SK-N-SH treated with all-trans-retinoic acid at 6 μM for 48 hours (cell line): ENCODE measurements around the gene PYGM.

Experiments
- ATAC-seq: fragments of 200-7000 bp; cut with Tn5 transposase; 3 replicates; pipeline ENCODE4 v1.9.1; 2020; ENCODE audit warnings: mild to moderate bottlenecking, moderate library complexity
- CSDC2 ChIP-seq: fragments of 250-450 bp; sonication (Bioruptor Pico); IDR thresholded peaks from 2 replicates; pipeline ENCODE4 v1.5.0; 2020; ENCODE audit warnings: mild to moderate bottlenecking, moderate library complexity
- ESRRG ChIP-seq: fragments of 250-450 bp; sonication (Bioruptor Pico); IDR thresholded peaks from 2 replicates; pipeline ENCODE4 v1.6.1; 2021; ENCODE audit warnings: mild to moderate bottlenecking
- GLIS3 ChIP-seq: fragments of 250-450 bp; sonication (Bioruptor Pico); IDR thresholded peaks from 2 replicates; pipeline ENCODE4 v1.5.0; 2020; ENCODE audit warnings: mild to moderate bottlenecking, moderate library complexity
- ISL1 ChIP-seq: fragments of 250-450 bp; sonication (Bioruptor Pico); IDR thresholded peaks from 2 replicates; pipeline ENCODE4 v2.1.2; 2022; ENCODE audit warnings: mild to moderate bottlenecking, moderate library complexity
- POU6F1 ChIP-seq: fragments of 250-450 bp; sonication (Bioruptor Pico); IDR thresholded peaks from 2 replicates; pipeline ENCODE4 v1.8.0; 2021; ENCODE audit warnings: low read depth, mild to moderate bottlenecking, moderate library complexity, borderline replicate concordance
- PPARA ChIP-seq: fragments of 250-450 bp; sonication (Bioruptor Pico); IDR thresholded peaks from 2 replicates; pipeline ENCODE4 v1.5.0; 2020; ENCODE audit warnings: mild to moderate bottlenecking, borderline replicate concordance
- RARB ChIP-seq: fragments of 250-450 bp; sonication (Bioruptor Pico); IDR thresholded peaks from 2 replicates; pipeline ENCODE4 v1.8.0; 2021; ENCODE audit warnings: mild to moderate bottlenecking, moderate library complexity
- SNAI2 ChIP-seq: fragments of 250-450 bp; sonication (Bioruptor Pico); IDR thresholded peaks from 2 replicates; pipeline ENCODE4 v1.5.0; 2020; ENCODE audit warnings: mild to moderate bottlenecking, moderate library complexity
- TCF4 ChIP-seq: fragments of 250-450 bp; sonication (Bioruptor Pico); IDR thresholded peaks from 2 replicates; pipeline ENCODE4 v1.8.0; 2021; ENCODE audit warnings: mild to moderate bottlenecking, moderate library complexity, borderline replicate concordance
- ZC3H10 ChIP-seq: fragments of 250-450 bp; sonication (Bioruptor Pico); IDR thresholded peaks from 2 replicates; pipeline ENCODE4 v1.5.1; 2021; ENCODE audit warnings: mild to moderate bottlenecking, moderate library complexity
- ZFP3 ChIP-seq: fragments of 250-450 bp; sonication (Bioruptor Pico); IDR thresholded peaks from 2 replicates; pipeline ENCODE4 v1.5.0; 2020; ENCODE audit warnings: mild to moderate bottlenecking, moderate library complexity
- ZFP30 ChIP-seq: fragments of 450-650 bp; formaldehyde crosslinking; IDR thresholded peaks from 2 replicates; pipeline ENCODE4 v1.5.0; 2022; ENCODE audit warnings: mild to moderate bottlenecking, moderate library complexity
- ZNF565 ChIP-seq: fragments of 450-650 bp; formaldehyde crosslinking; conservative IDR thresholded peaks from 2 replicates; pipeline ENCODE4 v1.5.0; 2020; ENCODE audit warnings: low read depth, mild to moderate bottlenecking, moderate library complexity
- ZNF70 ChIP-seq: fragments of 450-650 bp; formaldehyde crosslinking; IDR thresholded peaks from 2 replicates; pipeline ENCODE4 v1.5.0; 2020; ENCODE audit warnings: mild to moderate bottlenecking, moderate library complexity
- ZNF8 ChIP-seq: fragments of 450-650 bp; formaldehyde crosslinking; IDR thresholded peaks from 2 replicates; pipeline ENCODE4 v1.5.0; 2020; ENCODE audit warnings: mild to moderate bottlenecking, moderate library complexity
- TF ChIP-seq, protein P1 (sequence below): fragments of 250-450 bp; sonication (Bioruptor Pico); IDR thresholded peaks from 2 replicates; pipeline ENCODE4 v1.5.1; 2021; ENCODE audit warnings: mild to moderate bottlenecking, moderate library complexity
- TF ChIP-seq, protein P2 (sequence below): fragments of 250-450 bp; sonication (Bioruptor Pico); IDR thresholded peaks from 2 replicates; pipeline ENCODE4 v1.5.1; 2020; ENCODE audit warnings: low read depth, mild to moderate bottlenecking, moderate library complexity
- TF ChIP-seq, protein P3 (sequence below): fragments of 250-450 bp; sonication (Bioruptor Pico); IDR thresholded peaks from 2 replicates; pipeline ENCODE4 v1.5.0; 2020; ENCODE audit warnings: mild to moderate bottlenecking, moderate library complexity
- TF ChIP-seq, protein P4 (sequence below): fragments of 250-450 bp; sonication (Bioruptor Pico); IDR thresholded peaks from 2 replicates; pipeline ENCODE4 v1.8.0; 2020; ENCODE audit warnings: mild to moderate bottlenecking, moderate library complexity, borderline replicate concordance

PYGM gene

DNA sequence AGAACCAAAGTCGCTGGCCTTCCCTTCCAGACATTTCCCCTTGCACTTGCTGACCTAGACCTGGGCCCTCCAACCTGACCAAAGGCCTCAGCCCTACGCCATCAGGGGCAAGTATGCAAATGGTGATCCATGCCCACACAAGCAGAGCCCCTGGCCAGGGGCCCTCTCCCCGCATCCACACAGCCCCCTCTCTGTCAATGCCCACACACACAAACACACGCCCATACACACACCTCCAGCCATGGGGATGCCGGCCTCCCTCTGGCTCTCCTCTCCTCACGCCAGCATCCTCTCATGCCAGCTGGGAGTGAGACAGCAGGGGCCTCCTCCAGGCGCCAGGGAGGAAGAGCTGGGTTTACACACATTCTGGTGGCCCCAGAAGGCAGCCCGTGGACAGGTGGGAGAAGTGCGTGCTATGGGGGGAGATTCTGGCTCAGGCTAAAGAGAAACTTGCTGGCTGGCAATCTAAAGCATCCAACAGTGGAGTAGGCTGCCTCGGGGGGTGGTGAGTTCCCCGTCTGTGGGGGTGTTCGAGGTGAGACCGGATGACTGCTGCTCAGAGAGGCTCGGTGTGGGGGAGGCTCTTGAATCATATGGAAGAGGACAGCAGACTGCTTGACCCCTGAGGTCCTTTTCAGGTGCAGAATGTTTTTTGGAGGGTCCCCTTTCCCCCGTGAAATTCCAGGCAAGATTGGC is 41.5 kb downstream of the PYGM start:
- ATAC-seq: no peak
- no peak for TF ChIP-seq ZNF70 (CRISPR knock-in tag)

GRCh38 chr11:64717268-64717578 is 42.6 kb downstream of the PYGM start:
- ATAC-seq: no peak; the same call in 2 of the 3 replicates
- no peak for TF ChIP-seq RARB
- no peak for TF ChIP-seq ZNF8

GRCh38 chr11:64716473-64717267 is 43.1 kb downstream of the PYGM start:
- peak; percentile 23; the same call in 2 of the 3 replicates for ATAC-seq
- TF ChIP-seq TCF4 (CRISPR knock-in tag): no peak
- no peak for TF ChIP-seq ZNF565 (CRISPR knock-in tag)
- no peak for TF ChIP-seq ZFP30 (CRISPR knock-in tag)
- no peak for TF ChIP-seq RARB
- TF ChIP-seq POU6F1 (CRISPR knock-in tag): no peak
- TF ChIP-seq, protein P1, sequence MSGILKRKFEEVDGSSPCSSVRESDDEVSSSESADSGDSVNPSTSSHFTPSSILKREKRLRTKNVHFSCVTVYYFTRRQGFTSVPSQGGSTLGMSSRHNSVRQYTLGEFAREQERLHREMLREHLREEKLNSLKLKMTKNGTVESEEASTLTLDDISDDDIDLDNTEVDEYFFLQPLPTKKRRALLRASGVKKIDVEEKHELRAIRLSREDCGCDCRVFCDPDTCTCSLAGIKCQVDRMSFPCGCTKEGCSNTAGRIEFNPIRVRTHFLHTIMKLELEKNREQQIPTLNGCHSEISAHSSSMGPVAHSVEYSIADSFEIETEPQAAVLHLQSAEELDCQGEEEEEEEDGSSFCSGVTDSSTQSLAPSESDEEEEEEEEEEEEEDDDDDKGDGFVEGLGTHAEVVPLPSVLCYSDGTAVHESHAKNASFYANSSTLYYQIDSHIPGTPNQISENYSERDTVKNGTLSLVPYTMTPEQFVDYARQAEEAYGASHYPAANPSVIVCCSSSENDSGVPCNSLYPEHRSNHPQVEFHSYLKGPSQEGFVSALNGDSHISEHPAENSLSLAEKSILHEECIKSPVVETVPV: no peak
- TF ChIP-seq, protein P2, sequence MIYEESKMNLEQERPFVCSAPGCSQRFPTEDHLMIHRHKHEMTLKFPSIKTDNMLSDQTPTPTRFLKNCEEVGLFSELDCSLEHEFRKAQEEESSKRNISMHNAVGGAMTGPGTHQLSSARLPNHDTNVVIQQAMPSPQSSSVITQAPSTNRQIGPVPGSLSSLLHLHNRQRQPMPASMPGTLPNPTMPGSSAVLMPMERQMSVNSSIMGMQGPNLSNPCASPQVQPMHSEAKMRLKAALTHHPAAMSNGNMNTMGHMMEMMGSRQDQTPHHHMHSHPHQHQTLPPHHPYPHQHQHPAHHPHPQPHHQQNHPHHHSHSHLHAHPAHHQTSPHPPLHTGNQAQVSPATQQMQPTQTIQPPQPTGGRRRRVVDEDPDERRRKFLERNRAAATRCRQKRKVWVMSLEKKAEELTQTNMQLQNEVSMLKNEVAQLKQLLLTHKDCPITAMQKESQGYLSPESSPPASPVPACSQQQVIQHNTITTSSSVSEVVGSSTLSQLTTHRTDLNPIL: no peak
- TF ChIP-seq, all 23 proteins: peak for 0

DNA sequence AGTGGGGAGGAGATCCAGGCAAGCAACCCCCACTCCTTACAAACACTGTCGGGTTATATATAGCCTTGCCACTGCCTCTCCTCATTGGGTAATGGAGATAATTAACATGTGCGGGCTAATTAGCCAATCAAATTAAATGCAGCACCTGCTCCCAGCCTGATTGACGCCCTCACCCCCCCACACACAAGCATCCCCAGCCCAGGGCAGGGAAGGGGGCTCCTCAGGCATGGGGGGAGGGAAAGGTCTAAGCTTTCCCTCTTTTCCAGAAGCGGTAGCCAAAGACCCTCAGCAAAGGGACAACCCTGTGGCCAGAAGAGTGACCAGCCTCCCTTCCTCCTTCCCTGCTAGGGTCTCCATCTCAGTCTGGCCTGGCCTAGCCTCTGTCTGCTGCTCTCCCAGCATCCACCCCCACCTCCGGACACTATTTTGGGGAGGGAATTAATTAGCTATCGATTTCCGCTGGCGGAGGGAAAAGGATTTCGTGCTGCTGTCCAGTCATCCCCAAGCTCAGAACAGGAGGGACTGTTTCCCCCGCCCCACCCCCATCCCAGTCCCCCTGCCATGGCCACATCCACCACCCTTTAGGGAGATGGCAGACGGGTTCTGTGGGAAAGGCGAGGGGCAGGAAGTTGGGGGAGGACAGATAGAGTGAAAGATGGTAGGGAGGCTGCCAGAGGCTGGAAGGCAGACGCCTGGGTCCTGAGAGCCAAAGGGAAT is 43.9 kb downstream of the PYGM start:
- ATAC-seq: no peak
- TF ChIP-seq, protein P2: no peak
- TF ChIP-seq ZFP3 (CRISPR knock-in tag): no peak
- TF ChIP-seq RARB: no peak
- no peak for TF ChIP-seq SNAI2 (CRISPR knock-in tag)
- TF ChIP-seq ESRRG (CRISPR knock-in tag): no peak
- no peak for TF ChIP-seq TCF4 (CRISPR knock-in tag)
- TF ChIP-seq, protein P3, sequence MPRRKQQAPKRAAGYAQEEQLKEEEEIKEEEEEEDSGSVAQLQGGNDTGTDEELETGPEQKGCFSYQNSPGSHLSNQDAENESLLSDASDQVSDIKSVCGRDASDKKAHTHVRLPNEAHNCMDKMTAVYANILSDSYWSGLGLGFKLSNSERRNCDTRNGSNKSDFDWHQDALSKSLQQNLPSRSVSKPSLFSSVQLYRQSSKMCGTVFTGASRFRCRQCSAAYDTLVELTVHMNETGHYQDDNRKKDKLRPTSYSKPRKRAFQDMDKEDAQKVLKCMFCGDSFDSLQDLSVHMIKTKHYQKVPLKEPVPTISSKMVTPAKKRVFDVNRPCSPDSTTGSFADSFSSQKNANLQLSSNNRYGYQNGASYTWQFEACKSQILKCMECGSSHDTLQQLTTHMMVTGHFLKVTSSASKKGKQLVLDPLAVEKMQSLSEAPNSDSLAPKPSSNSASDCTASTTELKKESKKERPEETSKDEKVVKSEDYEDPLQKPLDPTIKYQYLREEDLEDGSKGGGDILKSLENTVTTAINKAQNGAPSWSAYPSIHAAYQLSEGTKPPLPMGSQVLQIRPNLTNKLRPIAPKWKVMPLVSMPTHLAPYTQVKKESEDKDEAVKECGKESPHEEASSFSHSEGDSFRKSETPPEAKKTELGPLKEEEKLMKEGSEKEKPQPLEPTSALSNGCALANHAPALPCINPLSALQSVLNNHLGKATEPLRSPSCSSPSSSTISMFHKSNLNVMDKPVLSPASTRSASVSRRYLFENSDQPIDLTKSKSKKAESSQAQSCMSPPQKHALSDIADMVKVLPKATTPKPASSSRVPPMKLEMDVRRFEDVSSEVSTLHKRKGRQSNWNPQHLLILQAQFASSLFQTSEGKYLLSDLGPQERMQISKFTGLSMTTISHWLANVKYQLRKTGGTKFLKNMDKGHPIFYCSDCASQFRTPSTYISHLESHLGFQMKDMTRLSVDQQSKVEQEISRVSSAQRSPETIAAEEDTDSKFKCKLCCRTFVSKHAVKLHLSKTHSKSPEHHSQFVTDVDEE (CRISPR knock-in tag): no peak
- no peak for TF ChIP-seq POU6F1 (CRISPR knock-in tag)
- TF ChIP-seq ZNF565 (CRISPR knock-in tag): no peak
- no peak for TF ChIP-seq GLIS3 (CRISPR knock-in tag)
- TF ChIP-seq ZNF70 (CRISPR knock-in tag): no peak
- TF ChIP-seq PPARA (CRISPR knock-in tag): no peak
- no peak for TF ChIP-seq ZFP30 (CRISPR knock-in tag)
- TF ChIP-seq ZNF8: no peak
- no peak for TF ChIP-seq ISL1 (CRISPR knock-in tag)
- TF ChIP-seq ZC3H10 (CRISPR knock-in tag): no peak
- no peak for TF ChIP-seq CSDC2 (CRISPR knock-in tag)
- TF ChIP-seq, protein P4, sequence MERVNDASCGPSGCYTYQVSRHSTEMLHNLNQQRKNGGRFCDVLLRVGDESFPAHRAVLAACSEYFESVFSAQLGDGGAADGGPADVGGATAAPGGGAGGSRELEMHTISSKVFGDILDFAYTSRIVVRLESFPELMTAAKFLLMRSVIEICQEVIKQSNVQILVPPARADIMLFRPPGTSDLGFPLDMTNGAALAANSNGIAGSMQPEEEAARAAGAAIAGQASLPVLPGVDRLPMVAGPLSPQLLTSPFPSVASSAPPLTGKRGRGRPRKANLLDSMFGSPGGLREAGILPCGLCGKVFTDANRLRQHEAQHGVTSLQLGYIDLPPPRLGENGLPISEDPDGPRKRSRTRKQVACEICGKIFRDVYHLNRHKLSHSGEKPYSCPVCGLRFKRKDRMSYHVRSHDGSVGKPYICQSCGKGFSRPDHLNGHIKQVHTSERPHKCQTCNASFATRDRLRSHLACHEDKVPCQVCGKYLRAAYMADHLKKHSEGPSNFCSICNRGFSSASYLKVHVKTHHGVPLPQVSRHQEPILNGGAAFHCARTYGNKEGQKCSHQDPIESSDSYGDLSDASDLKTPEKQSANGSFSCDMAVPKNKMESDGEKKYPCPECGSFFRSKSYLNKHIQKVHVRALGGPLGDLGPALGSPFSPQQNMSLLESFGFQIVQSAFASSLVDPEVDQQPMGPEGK (CRISPR knock-in tag): no peak
